GM23338 (cell line): ENCODE results near the gene ISX. TPM values are rescaled to one million over a fixed set of nuclear protein-coding genes. Genes with fewer than 3 reads are reported as not detected.

Experiments
- ATAC-seq: fragments of 200-7000 bp; cut with Tn5 transposase; 3 replicates; pipeline ENCODE4 v1.9.1; 2020
- DNase-seq: peaks from one replicate; pipeline ENCODE4 v3.0.0-alpha.2; 2015; ENCODE audit warnings: low spot score
- H2AFZ ChIP-seq: fragments of 200-600 bp; sonication (generic); 2 replicates; pipeline ENCODE4 v1.8.0; 2016; ENCODE audit warnings: antibody characterized with exemption, mild to moderate bottlenecking, moderate library complexity
- H3F3A ChIP-seq: fragments of 200-600 bp; sonication (generic); replicated peaks from 2 replicates; pipeline ENCODE4 v1.8.0; 2017; ENCODE audit warnings: antibody characterized with exemption, mixed run types, low read depth
- H3K27ac ChIP-seq: fragments of 200-600 bp; sonication (generic); 2 replicates; pipeline ENCODE4 v1.6.1; 2016; ENCODE audit warnings: low read depth
- H3K27me3 ChIP-seq: fragments of 200-600 bp; sonication (generic); 2 replicates; pipeline ENCODE4 v1.8.0; 2016; ENCODE audit warnings: mild to moderate bottlenecking, mixed run types, moderate library complexity; ENCODE audit not compliant: insufficient read depth
- H3K36me3 ChIP-seq: fragments of 200-600 bp; sonication (generic); 2 replicates; pipeline ENCODE4 v1.8.0; 2016; ENCODE audit warnings: mild to moderate bottlenecking; ENCODE audit not compliant: insufficient read depth
- H3K4me1 ChIP-seq: fragments of 200-600 bp; sonication (generic); 2 replicates; pipeline ENCODE4 v1.8.0; 2016; ENCODE audit warnings: mild to moderate bottlenecking, moderate library complexity; ENCODE audit not compliant: insufficient read depth
- H3K4me2 ChIP-seq: fragments of 200-600 bp; sonication (generic); 2 replicates; pipeline ENCODE4 v1.7.1; 2017; ENCODE audit warnings: mixed run types
- H3K4me3 ChIP-seq: fragments of 200-600 bp; sonication (generic); 2 replicates; pipeline ENCODE4 v1.6.1; 2016; ENCODE audit warnings: mixed run types
- H3K79me2 ChIP-seq: fragments of 200-600 bp; sonication (generic); replicated peaks from 2 replicates; pipeline ENCODE4 v1.8.0; 2017; ENCODE audit warnings: mild to moderate bottlenecking; ENCODE audit not compliant: insufficient read depth
- H3K9me2 ChIP-seq: fragments of 200-600 bp; sonication (generic); 2 replicates; pipeline ENCODE4 v1.8.0; 2017; ENCODE audit not compliant: insufficient read depth
- H4K20me1 ChIP-seq: fragments of 200-600 bp; sonication (generic); replicated peaks from 2 replicates; pipeline ENCODE4 v1.8.0; 2017; ENCODE audit warnings: mild to moderate bottlenecking; ENCODE audit not compliant: insufficient read depth
- H3K27ac Mint-ChIP-seq: 2 replicates; pipeline ENCODE4 v1.8.0; 2020; ENCODE audit warnings: inconsistent platforms, mild to moderate bottlenecking, moderate library complexity, mixed read lengths
- H3K27me3 Mint-ChIP-seq: 3 replicates; pipeline ENCODE4 v1.8.0; 2022; ENCODE audit warnings: low read depth, mild to moderate bottlenecking, moderate library complexity, mixed read lengths, inconsistent platforms; ENCODE audit not compliant: insufficient read depth, poor library complexity
- H3K36me3 Mint-ChIP-seq: 3 replicates; pipeline ENCODE4 v1.8.0; 2021; ENCODE audit warnings: low read depth, mild to moderate bottlenecking, inconsistent platforms, moderate library complexity, mixed read lengths
- H3K4me1 Mint-ChIP-seq: 3 replicates; pipeline ENCODE4 v1.8.0; 2020; ENCODE audit warnings: mild to moderate bottlenecking, inconsistent platforms, mixed read lengths
- H3K4me3 Mint-ChIP-seq: 3 replicates; pipeline ENCODE4 v1.8.0; 2021; ENCODE audit warnings: moderate library complexity, mild to moderate bottlenecking, inconsistent platforms, mixed read lengths
- H3K9me3 Mint-ChIP-seq: 3 replicates; pipeline ENCODE4 v1.8.0; 2020; ENCODE audit warnings: moderate library complexity, mild to moderate bottlenecking, inconsistent platforms, mixed read lengths
- CREB1 ChIP-seq: fragments of 250-450 bp; sonication (Bioruptor Pico); IDR thresholded peaks from 2 replicates; pipeline ENCODE4 v1.5.0; 2020; ENCODE audit warnings: low read depth, mild to moderate bottlenecking, moderate library complexity
- CTCF ChIP-seq, 2 experiments: fragments of 200-600 bp in 1 of 2; sonication (generic) in 1 of 2; conservative IDR thresholded peaks; 2 replicates each; pipeline versions ENCODE4 v1.5.1 to v1.6.1; 2016 to 2017; ENCODE audit warnings: antibody characterized with exemption in 2 of 2, low read depth in 2 of 2, mild to moderate bottlenecking in 2 of 2, moderate library complexity in 1 of 2
- ETS1 ChIP-seq: IDR thresholded peaks from 2 replicates; pipeline ENCODE4 v1.6.1; 2016; ENCODE audit warnings: antibody characterized with exemption
- EZH2 ChIP-seq: fragments of 200-600 bp; sonication (generic); IDR thresholded peaks from one replicate; pipeline ENCODE4 v1.8.0; 2017; ENCODE audit warnings: antibody characterized with exemption, mild to moderate bottlenecking, low read depth; ENCODE audit not compliant: unreplicated experiment
- EZH2phosphoT487 ChIP-seq: fragments of 200-600 bp; sonication (generic); IDR thresholded peaks from one replicate; pipeline ENCODE4 v1.8.1; 2018; ENCODE audit warnings: antibody characterized with exemption; ENCODE audit not compliant: unreplicated experiment
- JUNB ChIP-seq: IDR thresholded peaks from one replicate; pipeline ENCODE4 v1.6.1; 2016; ENCODE audit warnings: antibody characterized with exemption; ENCODE audit not compliant: unreplicated experiment
- NANOG ChIP-seq: IDR thresholded peaks from 2 replicates; pipeline ENCODE4 v1.6.1; 2016; ENCODE audit warnings: antibody characterized with exemption, borderline replicate concordance
- POLR2AphosphoS5 ChIP-seq: IDR thresholded peaks from 2 replicates; pipeline ENCODE4 v1.6.1; 2016; ENCODE audit warnings: antibody characterized with exemption, low read depth
- REST ChIP-seq: IDR thresholded peaks from one replicate; pipeline ENCODE4 v1.6.1; 2018; ENCODE audit warnings: antibody characterized with exemption; ENCODE audit not compliant: unreplicated experiment
- STAT1 ChIP-seq: IDR thresholded peaks from one replicate; pipeline ENCODE4 v1.6.1; 2016; ENCODE audit warnings: antibody characterized with exemption; ENCODE audit not compliant: unreplicated experiment
- ZNF114 ChIP-seq: fragments of 250-450 bp; sonication (Bioruptor Pico); IDR thresholded peaks from 2 replicates; pipeline ENCODE4 v1.5.0; 2020; ENCODE audit warnings: mild to moderate bottlenecking, moderate library complexity
- ZNF331 ChIP-seq: fragments of 250-450 bp; sonication (Bioruptor Pico); IDR thresholded peaks from 2 replicates; pipeline ENCODE4 v1.5.0; 2020; ENCODE audit warnings: low read depth, mild to moderate bottlenecking, moderate library complexity
- ZNF462 ChIP-seq: fragments of 250-450 bp; sonication (Bioruptor Pico); IDR thresholded peaks from 2 replicates; pipeline ENCODE4 v1.5.0; 2020; ENCODE audit warnings: mild to moderate bottlenecking, moderate library complexity
- long read RNA-seq: library from polyadenylated mRNA; unstranded; transcript quantifications from one replicate; pipeline ENCODE4 v2.0.0, GENCODE V29; 2020; ENCODE audit not compliant: unreplicated experiment
- polyA plus RNA-seq: library from polyadenylated mRNA; unstranded; fragments of >200 nt; fragmentation: Nextera tagmentation; extraction: Ambion mirVana; gene quantifications from 2 replicates; pipeline ENCODE4 v1.2.1, GENCODE V29; 2016
- total RNA-seq: library from RNA; depleted of rRNA; stranded (reverse); fragments of >200 nt; shearing (Covaris generic); gene quantifications from 2 replicates; pipeline ENCODE4 v1.2.3, GENCODE V29; 2014; rRNA removed

ISX gene
- total RNA-seq (not detected in 2 replicates), polyA plus RNA-seq (not detected in 2 replicates)
- long read RNA-seq, result 0 reads

GRCh38 chr22:35065796-35066218, at the start of gene ISX:
ISX (plus strand) TSS chr22:35066158; CDS start chr22:35067088, 930 bp downstream.
- Mint-ChIP-seq H3K27me3 (peaks cover 4% of the 10 kb centered on the region), H3K27ac (no peak within 1 kb of the TSS), H3K36me3 (no peaks in the 10 kb centered on the region), H3K4me3 (no peak within 1 kb of the TSS), H3K4me1 (peaks cover 2% of the 10 kb centered on the region; the same call in 2 of the 3 replicates), H3K9me3 (peaks cover 36% of the 10 kb centered on the region)
- peak within 1 kb of the TSS; percentile 28; the same call in 1 of the 2 replicates for H2AFZ ChIP-seq
- H3F3A ChIP-seq, result no peaks in the 10 kb centered on the region
- ATAC-seq, result no peak
- no peaks in the 10 kb centered on the region for H3K36me3 ChIP-seq
- no peaks in the 10 kb centered on the region for H3K79me2 ChIP-seq
- DNase-seq, result no peak
- H3K27ac ChIP-seq, result no peak within 1 kb of the TSS
- no peak for TF ChIP-seq CREB1 (CRISPR knock-in tag)
- no peak for TF ChIP-seq ETS1
- TF ChIP-seq STAT1, result no peak
- TF ChIP-seq JUNB, result no peak
- TF ChIP-seq EZH2, result no peak
- no peak for TF ChIP-seq CTCF (conservative IDR thresholded peaks at IDR 0.05; ENCODE audit: low read depth in 2 of 2)
- no peak for TF ChIP-seq EZH2phosphoT487
- TF ChIP-seq REST, result no peak
- TF ChIP-seq ZNF331 (CRISPR knock-in tag), result no peak
- no peak for TF ChIP-seq ZNF462 (CRISPR knock-in tag)
- TF ChIP-seq POLR2AphosphoS5, result no peak
- TF ChIP-seq NANOG, result no peak
- no peak for TF ChIP-seq ZNF114
- H3K4me2 ChIP-seq, result no peak within 1 kb of the TSS
- no peak within 1 kb of the TSS for H3K4me3 ChIP-seq
- H3K9me2 ChIP-seq, result no peaks in the 10 kb centered on the region
- H3K27me3 ChIP-seq, result no peaks in the 10 kb centered on the region
- no peaks in the 10 kb centered on the region for H3K4me1 ChIP-seq
- H4K20me1 ChIP-seq, result no peaks in the 10 kb centered on the region
